Stomach smooth muscle (tissue), 2 donors: ENCODE results near the gene EPM2A.
"Not testable (repeated sequence)": the region's sequence is repeated elsewhere in the genome, so short reads cannot be mapped to it uniquely, and the experiment has no call there.

Experiments used
- H3K27ac ChIP-seq: one replicate; pipeline ENCODE4 v1.7.0; 2013; ENCODE audit warnings: mild to moderate bottlenecking, low read length, inconsistent platforms
- H3K27me3 ChIP-seq, 2 donors: one replicate each; pipeline ENCODE4 v1.7.0; 2013; ENCODE audit warnings: low read length in 2 of 2; ENCODE audit not compliant: insufficient read depth in 2 of 2, control insufficient read depth in 1 of 2
- H3K36me3 ChIP-seq, 2 donors: one replicate each; pipeline ENCODE4 v1.7.0; 2013; ENCODE audit warnings: low read length in 2 of 2; ENCODE audit not compliant: control insufficient read depth in 2 of 2, insufficient read depth in 2 of 2
- H3K4me1 ChIP-seq: one replicate; pipeline ENCODE4 v1.7.0; 2013; ENCODE audit warnings: low read length; ENCODE audit not compliant: control insufficient read depth, insufficient read depth
- H3K4me3 ChIP-seq, 2 donors: one replicate each; pipeline ENCODE4 v1.7.0; 2013; ENCODE audit warnings: low read length in 2 of 2
- H3K9ac ChIP-seq, 2 donors: one replicate each; pipeline ENCODE4 v1.7.0; 2013; ENCODE audit warnings: low read length in 2 of 2, mild to moderate bottlenecking in 1 of 2
- H3K9me3 ChIP-seq, 2 donors: one replicate each; pipeline ENCODE4 v1.7.0; 2013; ENCODE audit warnings: low read length in 2 of 2; ENCODE audit not compliant: control insufficient read depth in 2 of 2
- donor health status: healthy.
- donor health status: Pancreatic carcinoma.

Gene EPM2A

DNA sequence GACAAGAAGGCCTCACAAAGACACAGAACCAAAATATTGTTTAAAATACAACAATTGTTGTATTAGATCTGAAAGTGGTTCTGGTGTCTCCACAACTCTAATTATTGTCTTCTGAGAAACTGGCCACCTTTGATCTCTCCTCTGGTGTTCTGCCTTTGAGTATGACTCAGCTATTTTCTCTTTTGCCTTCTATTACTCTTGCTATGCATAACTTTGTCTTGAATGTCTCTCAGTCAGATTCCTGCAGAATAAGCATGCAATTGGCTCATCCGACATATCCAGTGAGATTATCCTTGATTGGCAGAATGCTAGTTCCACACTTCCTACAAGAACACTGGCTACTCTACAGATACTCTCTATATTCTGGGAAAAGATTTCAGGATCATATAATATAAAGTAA, 14.3 kb upstream of the EPM2A start:
- Histone ChIP-seq H3K4me3 (no peak overlapping the region), H3K9me3 (no peaks in the 10 kb centered on the region), H3K27me3 (no peaks in the 10 kb centered on the region), H3K27ac (no peak overlapping the region), H3K9ac (no peak overlapping the region), H3K36me3 (no peaks in the 10 kb centered on the region), H3K4me1 (no peaks in the 10 kb centered on the region)

DNA sequence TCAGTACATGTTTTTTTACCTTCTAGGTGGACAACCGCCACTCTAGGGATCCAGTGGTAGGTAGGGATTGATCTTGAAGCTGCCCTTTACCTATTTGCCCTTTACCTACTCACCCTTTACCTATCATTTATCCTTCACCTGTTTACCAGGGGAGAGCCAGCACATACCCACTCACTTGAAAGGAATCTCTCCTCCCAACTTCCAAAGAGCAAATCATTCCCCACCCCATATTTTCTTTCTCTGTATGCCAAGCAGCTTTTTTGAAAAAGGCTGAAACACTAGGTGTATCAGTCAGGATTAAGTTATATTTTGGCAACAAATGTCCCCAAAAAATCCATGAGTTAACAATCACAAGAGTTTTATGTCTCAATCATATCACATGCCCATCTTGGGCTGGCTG, 10.5 kb upstream of the EPM2A start:
- H3K4me1 ChIP-seq, result no peaks in the 10 kb centered on the region
- no peak overlapping the region for H3K27ac ChIP-seq
- H3K36me3 ChIP-seq, result no peaks in the 10 kb centered on the region
- H3K27me3 ChIP-seq, result no peaks in the 10 kb centered on the region
- H3K4me3 ChIP-seq, result no peak overlapping the region
- H3K9me3 ChIP-seq, result no peaks in the 10 kb centered on the region
- no peak overlapping the region for H3K9ac ChIP-seq

- Histone ChIP-seq H3K9ac (no peak overlapping the region), H3K4me1 (no peaks in the 10 kb centered on the region), H3K4me3 (no peak overlapping the region), H3K9me3 (no peaks in the 10 kb centered on the region), H3K27ac (no peak overlapping the region), H3K27me3 (no peaks in the 10 kb centered on the region), H3K36me3 (no peaks in the 10 kb centered on the region)
These were observed 9.3 kb upstream of the EPM2A start for GRCh38 chr6:145744619-145745018.

GRCh38 chr6:145743332-145743731, 8.0 kb upstream of the EPM2A start:
- Histone ChIP-seq H3K4me1 (no peaks in the 10 kb centered on the region), H3K9me3 (no peaks in the 10 kb centered on the region), H3K9ac (no peak overlapping the region), H3K4me3 (no peak overlapping the region), H3K27me3 (no peaks in the 10 kb centered on the region), H3K36me3 (no peaks in the 10 kb centered on the region), H3K27ac (no peak overlapping the region)

DNA sequence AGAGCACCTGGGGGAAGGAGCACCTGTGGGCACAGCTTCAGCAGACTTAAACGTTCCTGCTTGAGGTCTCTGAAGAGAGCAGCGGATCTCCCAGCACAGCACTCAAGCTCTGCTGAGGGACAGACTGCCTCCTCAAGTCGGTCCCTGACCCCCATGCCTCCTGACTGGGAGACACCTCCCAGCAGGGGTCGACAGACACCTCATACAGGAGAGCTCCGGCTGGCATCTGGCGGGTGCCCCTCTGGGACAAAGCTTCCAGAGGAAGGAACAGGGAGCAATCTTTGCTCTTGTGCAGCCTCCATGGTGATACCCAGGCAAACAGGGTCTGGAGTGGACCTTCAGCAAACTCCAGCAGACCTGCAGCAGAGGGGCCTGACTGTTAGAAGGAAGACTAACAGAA, 7.2 kb upstream of the EPM2A start:
- H3K27me3 ChIP-seq, H3K9ac ChIP-seq, H3K4me1 ChIP-seq, H3K4me3 ChIP-seq, H3K9me3 ChIP-seq, H3K27ac ChIP-seq, H3K36me3 ChIP-seq: not testable (repeated sequence)

GRCh38 chr6:145739685-145740084, 4.4 kb upstream of the EPM2A start:
- not testable (repeated sequence) for H3K9ac ChIP-seq, H3K36me3 ChIP-seq, H3K27me3 ChIP-seq, H3K27ac ChIP-seq, H3K4me3 ChIP-seq, H3K9me3 ChIP-seq
- H3K4me1 ChIP-seq, result peaks cover 10% of the 10 kb centered on the region

DNA sequence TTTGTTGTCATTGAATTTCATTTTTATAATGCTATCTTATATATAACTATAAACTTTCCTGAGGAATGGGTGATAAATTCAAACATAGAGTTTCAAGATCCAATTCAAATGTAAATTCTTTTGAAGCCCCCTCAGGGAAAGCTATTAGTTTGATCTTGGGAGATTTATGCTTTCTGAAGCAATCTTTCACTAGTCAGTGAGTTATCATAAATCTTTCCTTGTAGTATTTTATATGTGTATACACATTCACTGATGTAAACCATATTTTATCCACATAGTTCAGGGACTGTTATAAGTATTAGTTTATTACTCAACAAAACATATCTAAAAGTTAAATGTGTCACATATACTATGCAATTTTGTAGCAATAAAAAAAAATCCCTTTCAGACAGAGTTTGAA, 2.9 kb upstream of the EPM2A start:
- H3K4me3 ChIP-seq, result no peak overlapping the region
- no peak overlapping the region for H3K27ac ChIP-seq
- peaks cover 10% of the 10 kb centered on the region for H3K4me1 ChIP-seq
- no peaks in the 10 kb centered on the region for H3K27me3 ChIP-seq
- no peaks in the 10 kb centered on the region for H3K36me3 ChIP-seq
- no peaks in the 10 kb centered on the region for H3K9me3 ChIP-seq
- no peak overlapping the region for H3K9ac ChIP-seq

GRCh38 chr6:145736661-145737144, 1.4 kb upstream of the EPM2A start:
- Histone ChIP-seq H3K36me3 (no peaks in the 10 kb centered on the region), H3K4me3 (peak overlapping the region; percentile 55 to 84), H3K9ac (peak overlapping the region; percentile 51 to 92), H3K9me3 (no peaks in the 10 kb centered on the region), H3K27me3 (no peaks in the 10 kb centered on the region), H3K4me1 (peaks cover 10% of the 10 kb centered on the region), H3K27ac (peak overlapping the region; percentile 96)

DNA sequence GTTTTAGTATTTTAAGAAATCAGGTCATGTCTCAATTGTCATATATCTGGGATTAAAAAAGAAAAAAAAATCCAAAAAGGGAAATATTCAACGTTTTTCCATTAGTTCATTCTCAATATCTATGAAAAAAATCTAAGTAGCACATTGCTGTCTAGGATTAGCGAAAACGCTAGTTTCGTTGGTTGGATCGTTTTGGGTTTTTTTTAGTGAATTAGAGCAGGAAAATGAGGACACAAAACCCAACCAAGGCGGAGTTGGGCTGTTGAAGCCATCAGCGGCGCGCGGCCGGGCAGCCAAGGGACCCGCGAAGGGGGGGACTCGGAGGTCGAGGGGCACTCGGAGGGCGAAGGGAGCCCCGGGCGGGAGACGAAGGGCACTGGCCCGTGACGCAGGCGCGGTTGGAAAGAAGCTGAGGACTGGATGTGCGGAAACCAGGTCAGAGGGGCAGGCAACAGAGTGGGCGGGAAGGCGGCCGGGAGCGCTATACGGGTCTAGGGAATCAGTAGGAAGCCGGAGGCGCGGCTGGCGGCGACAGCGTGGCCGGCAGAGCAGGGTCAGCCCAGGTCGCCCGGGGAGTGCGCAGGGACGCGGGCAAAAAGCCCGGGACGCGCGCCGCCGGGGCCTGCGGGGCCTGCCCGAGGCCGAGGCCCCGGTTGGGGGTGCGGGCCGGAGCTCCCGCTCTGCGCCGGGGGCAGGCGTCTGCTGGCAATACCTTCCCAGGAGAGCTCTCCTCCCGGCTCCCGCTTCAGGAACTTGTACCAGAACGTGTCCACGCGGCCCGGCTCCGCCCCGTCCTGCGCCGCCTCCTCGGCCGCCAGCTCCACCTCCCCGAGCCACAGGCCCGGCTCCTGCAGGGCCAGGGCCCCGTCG, 599 bp downstream of the EPM2A start:
- peak overlapping the region; percentile 84 to 86 for H3K4me3 ChIP-seq
- H3K27ac ChIP-seq, result peak overlapping the region; percentile 96
- peaks cover 0 to 2% of the 10 kb centered on the region in 2 donors for H3K36me3 ChIP-seq
- peak overlapping the region; percentile 90 to 96 for H3K9ac ChIP-seq
- peaks cover 10% of the 10 kb centered on the region for H3K4me1 ChIP-seq
- H3K27me3 ChIP-seq, result no peaks in the 10 kb centered on the region
- H3K9me3 ChIP-seq, result no peaks in the 10 kb centered on the region

DNA sequence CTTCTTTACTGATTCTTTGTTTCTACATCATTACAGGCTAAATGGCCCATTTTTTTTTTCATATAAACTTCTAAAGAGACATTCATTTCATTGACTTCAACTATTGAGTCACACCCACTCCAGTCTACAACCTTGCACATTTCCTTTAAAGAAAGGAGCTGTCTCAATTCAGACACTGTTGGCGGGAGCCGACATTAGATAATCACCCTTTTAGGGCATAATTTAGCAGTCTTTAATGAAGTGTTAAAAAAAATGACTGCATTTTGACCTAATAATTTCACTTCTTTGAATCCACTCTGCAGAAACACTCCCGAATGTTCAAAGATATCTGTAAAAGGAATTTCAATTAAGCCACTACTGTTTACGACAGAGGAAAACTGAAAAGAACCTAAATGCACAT, 1.5 kb downstream of the EPM2A start:
- Histone ChIP-seq H3K36me3 (peaks cover 0 to 3% of the 10 kb centered on the region in 2 donors), H3K27me3 (no peaks in the 10 kb centered on the region), H3K4me3 (peak overlapping the region; percentile 84 to 86), H3K9ac (peak overlapping the region; percentile 90 to 96), H3K27ac (peak overlapping the region; percentile 96), H3K9me3 (no peaks in the 10 kb centered on the region), H3K4me1 (peaks cover 10% of the 10 kb centered on the region)

DNA sequence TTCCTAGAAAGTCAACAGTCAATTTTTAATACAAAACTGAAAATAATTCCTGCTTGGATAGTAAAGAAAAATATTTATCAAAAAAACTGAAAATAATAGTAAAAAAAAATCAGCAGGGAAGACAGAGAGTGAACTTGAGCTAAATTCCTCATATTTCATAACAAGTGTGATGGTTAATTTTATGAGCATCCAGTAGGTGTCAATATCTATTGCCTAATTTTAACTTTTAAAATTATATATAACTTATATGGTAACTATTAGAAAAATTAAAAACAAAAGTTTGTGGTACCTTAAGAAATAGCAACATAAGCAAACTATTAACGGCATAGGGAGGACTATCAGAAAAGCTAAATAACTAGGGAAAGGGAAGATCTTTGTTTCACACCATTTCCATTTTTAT, 2.1 kb downstream of the EPM2A start:
- Histone ChIP-seq H3K4me3 (no peak overlapping the region), H3K27me3 (no peaks in the 10 kb centered on the region), H3K27ac (no peak overlapping the region), H3K9me3 (no peaks in the 10 kb centered on the region), H3K4me1 (peaks cover 10% of the 10 kb centered on the region), H3K36me3 (peaks cover 0 to 3% of the 10 kb centered on the region in 2 donors), H3K9ac (no peak overlapping the region)
